Measurements from ENCODE around the gene WDR20. TPM values are rescaled to one million over a fixed set of nuclear protein-coding genes. Genes with fewer than 3 reads are reported as not detected.
"Not testable (repeated sequence)": the region's sequence is repeated elsewhere in the genome, so short reads cannot be mapped to it uniquely, and the experiment has no call there.

WDR20 gene
- total RNA-seq, 4 donors from 2014 or later: 15.0 to 26.7 (median 18.3) TPM

GRCh38 chr14:102103062-102103695 lies 36.5 kb upstream of the WDR20 start:
- H3K4me1 ChIP-seq: no peaks in the 10 kb centered on the region
- no peak overlapping the region for H3K4me3 ChIP-seq
- H3K9me3 ChIP-seq: no peaks in the 10 kb centered on the region
- 84 to 90% methylated on average over 10 of the region's 10 CpGs for WGBS, 2 donors
- TF ChIP-seq POLR2A (IDR thresholded peaks at IDR 0.05) (no peak), CTCF (IDR thresholded peaks at IDR 0.05) (no peak), EP300 (IDR thresholded peaks at IDR 0.05) (no peak)
- DNase-seq (ENCODE audit: low spot score in 2 of 2): no peak
- no peaks in the 10 kb centered on the region for H3K27me3 ChIP-seq
- H3K27ac ChIP-seq: no peak overlapping the region
- peaks cover 0 to 20% (median 0%) of the 10 kb centered on the region in 3 donors for H3K36me3 ChIP-seq

- Histone ChIP-seq H3K9me3 (no peaks in the 10 kb centered on the region), H3K27ac (no peak overlapping the region), H3K27me3 (no peaks in the 10 kb centered on the region), H3K36me3 (peaks cover 0 to 11% (median 0%) of the 10 kb centered on the region in 3 donors), H3K4me3 (no peak overlapping the region), H3K4me1 (no peaks in the 10 kb centered on the region)
- no peak for DNase-seq (ENCODE audit: low spot score in 2 of 2)
- WGBS, 2 donors: 75 to 85% methylated on average over 4 of the region's 4 CpGs
- TF ChIP-seq POLR2A (IDR thresholded peaks at IDR 0.05) (no peak), EP300 (IDR thresholded peaks at IDR 0.05) (no peak), CTCF (IDR thresholded peaks at IDR 0.05) (no peak)
Measured at GRCh38 chr14:102105369-102105768, 34.3 kb upstream of the WDR20 start.

- not testable (repeated sequence) for H3K4me3 ChIP-seq; H3K27ac ChIP-seq; H3K36me3 ChIP-seq; DNase-seq (ENCODE audit: low spot score in 2 of 2); H3K27me3 ChIP-seq; H3K9me3 ChIP-seq; H3K4me1 ChIP-seq
- 85 to 96% methylated on average over 1 of the region's 1 CpG for WGBS, 2 donors
Measured at GRCh38 chr14:102109332-102109731, 30.4 kb upstream of the WDR20 start.

GRCh38 chr14:102111101-102111500 lies 28.6 kb upstream of the WDR20 start:
- Histone ChIP-seq H3K27me3 (no peaks in the 10 kb centered on the region), H3K36me3 (peaks cover 0 to 3% (median 0%) of the 10 kb centered on the region in 3 donors), H3K4me3 (no peak overlapping the region), H3K9me3 (peaks cover 0 to 8% (median 0%) of the 10 kb centered on the region in 4 donors), H3K4me1 (no peaks in the 10 kb centered on the region), H3K27ac (no peak overlapping the region)
- TF ChIP-seq CTCF (IDR thresholded peaks at IDR 0.05) (no peak), POLR2A (IDR thresholded peaks at IDR 0.05) (no peak), EP300 (IDR thresholded peaks at IDR 0.05) (no peak)
- DNase-seq (ENCODE audit: low spot score in 2 of 2): no peak
- WGBS, 2 donors: 85 to 89% methylated on average over 3 of the region's 3 CpGs

GRCh38 chr14:102116361-102117180 lies 23.1 kb upstream of the WDR20 start:
- DNase-seq (ENCODE audit: low spot score in 2 of 2): no peak
- 95 to 96% methylated on average over 10 to 12 of the region's 13 CpGs for WGBS, 2 donors
- H3K9me3 ChIP-seq: peaks cover 0 to 3% (median 0%) of the 10 kb centered on the region in 4 donors

More at GRCh38 chr14:102116361-102117180, 23.1 kb upstream of the WDR20 start:
- no peaks in the 10 kb centered on the region for H3K27me3 ChIP-seq
- peaks cover 0 to 23% (median 0%) of the 10 kb centered on the region in 3 donors for H3K36me3 ChIP-seq
- no peaks in the 10 kb centered on the region for H3K4me1 ChIP-seq
- no peak overlapping the region for H3K4me3 ChIP-seq
- H3K27ac ChIP-seq: no peak overlapping the region
- TF ChIP-seq POLR2A (IDR thresholded peaks at IDR 0.05) (no peak), EP300 (IDR thresholded peaks at IDR 0.05) (no peak), CTCF (IDR thresholded peaks at IDR 0.05) (no peak)
